HG03108 (cell line): Measurements from ENCODE around the gene ITGBL1.
"Not testable (repeated sequence)": the region's sequence is repeated elsewhere in the genome, so short reads cannot be mapped to it uniquely, and the experiment has no call there.

Source experiments
- ATAC-seq: cut with Tn5 transposase; IDR thresholded peaks from one replicate; pipeline ENCODE4 v1.9.1; 2021; ENCODE audit warnings: moderate library complexity; ENCODE audit not compliant: unreplicated experiment

ITGBL1 gene

GRCh38 chr13:101511766-101512165 lies 59.3 kb downstream of the ITGBL1 start:
- ATAC-seq, result no peak

GRCh38 chr13:101512650-101513049 lies 60.2 kb downstream of the ITGBL1 start:
- no peak for ATAC-seq

GRCh38 chr13:101514100-101514499 lies 61.6 kb downstream of the ITGBL1 start:
- no peak for ATAC-seq

- no peak for ATAC-seq
Observed at GRCh38 chr13:101514695-101515275, 62.3 kb downstream of the ITGBL1 start.

GRCh38 chr13:101515504-101515903 lies 63.0 kb downstream of the ITGBL1 start:
- ATAC-seq, result no peak

- ATAC-seq, result no peak
Observed at GRCh38 chr13:101516262-101516661, 63.8 kb downstream of the ITGBL1 start.

GRCh38 chr13:101520672-101521071 lies 68.2 kb downstream of the ITGBL1 start:
- no peak for ATAC-seq

- ATAC-seq, result no peak
Observed at GRCh38 chr13:101521371-101521770, 68.9 kb downstream of the ITGBL1 start.

GRCh38 chr13:101522607-101523006 lies 70.1 kb downstream of the ITGBL1 start:
- no peak for ATAC-seq

GRCh38 chr13:101523154-101524131 lies 71.0 kb downstream of the ITGBL1 start:
- no peak for ATAC-seq

- ATAC-seq, result no peak
Observed at GRCh38 chr13:101527130-101527529, 74.7 kb downstream of the ITGBL1 start.

- no peak for ATAC-seq
Observed at GRCh38 chr13:101529422-101529821, 76.9 kb downstream of the ITGBL1 start.

GRCh38 chr13:101530293-101530692 lies 77.8 kb downstream of the ITGBL1 start:
- ATAC-seq, result no peak

- no peak for ATAC-seq
Observed at GRCh38 chr13:101535192-101535746, 82.8 kb downstream of the ITGBL1 start.

- ATAC-seq, result no peak
Observed at GRCh38 chr13:101536079-101536478, 83.6 kb downstream of the ITGBL1 start.

GRCh38 chr13:101544544-101544943 lies 92.1 kb downstream of the ITGBL1 start:
- not testable (repeated sequence) for ATAC-seq

GRCh38 chr13:101544979-101545378 lies 92.5 kb downstream of the ITGBL1 start:
- ATAC-seq, result no peak

GRCh38 chr13:101545521-101545920 lies 93.0 kb downstream of the ITGBL1 start:
- no peak for ATAC-seq

- ATAC-seq, result no peak
Observed at GRCh38 chr13:101552286-101552685, 99.8 kb downstream of the ITGBL1 start.

- no peak for ATAC-seq
Observed at GRCh38 chr13:101552786-101553185, 100.3 kb downstream of the ITGBL1 start.

GRCh38 chr13:101554420-101555125 lies 102.1 kb downstream of the ITGBL1 start:
- ATAC-seq, result no peak
